ENCODE data around the gene CD300LG.
"Not testable (repeated sequence)": the region's sequence is repeated elsewhere in the genome, so short reads cannot be mapped to it uniquely, and the experiment has no call there.

Gene CD300LG

GRCh38 chr17:43832168-43832975 lies 14.6 kb upstream of the CD300LG start:
- DNase-seq (ENCODE audit: insufficient read length, low spot score) (peak; percentile 80), FAIRE-seq (no peak)
- no peak for TF ChIP-seq POLR2A (IDR thresholded peaks at IDR 0.05; ENCODE audit: low read depth, low read length)

GRCh38 chr17:43832976-43833829 lies 13.8 kb upstream of the CD300LG start, which contains the start of gene MPP3:
Gene MPP3, minus strand, starts transcription at chr17:43833146. Its CDS starts 1,240 bp downstream, at chr17:43831906.
- DNase-seq (ENCODE audit: insufficient read length, low spot score), result peak; percentile 92

GRCh38 chr17:43834106-43834505 lies 12.9 kb upstream of the CD300LG start:
- DNase-seq (ENCODE audit: insufficient read length, low spot score) (no peak), FAIRE-seq (no peak)
- TF ChIP-seq POLR2A (IDR thresholded peaks at IDR 0.05; ENCODE audit: low read depth, low read length), result no peak

More at GRCh38 chr17:43832976-43833829, 13.8 kb upstream of the CD300LG start, which contains the start of gene MPP3:
- TF ChIP-seq POLR2A (IDR thresholded peaks at IDR 0.05; ENCODE audit: low read depth, low read length), result peak; percentile 78
- no peak for FAIRE-seq

- TF ChIP-seq POLR2A (IDR thresholded peaks at IDR 0.05; ENCODE audit: low read depth, low read length), result no peak
- no peak for FAIRE-seq
- no peak for DNase-seq (ENCODE audit: insufficient read length, low spot score)
These were observed 7.3 kb upstream of the CD300LG start for GRCh38 chr17:43839670-43840108.

- no peak for TF ChIP-seq POLR2A (IDR thresholded peaks at IDR 0.05; ENCODE audit: low read depth, low read length)
- FAIRE-seq, result no peak
- DNase-seq (ENCODE audit: insufficient read length, low spot score), result no peak
These were observed 6.2 kb upstream of the CD300LG start for GRCh38 chr17:43840814-43841213.

GRCh38 chr17:43841282-43841681 lies 5.7 kb upstream of the CD300LG start:
- no peak for FAIRE-seq
- no peak for TF ChIP-seq POLR2A (IDR thresholded peaks at IDR 0.05; ENCODE audit: low read depth, low read length)
- no peak for DNase-seq (ENCODE audit: insufficient read length, low spot score)

- not testable (repeated sequence) for DNase-seq (ENCODE audit: insufficient read length, low spot score); FAIRE-seq
These were observed 4.6 kb upstream of the CD300LG start for GRCh38 chr17:43842091-43842974.

GRCh38 chr17:43842975-43843325 lies 4.0 kb upstream of the CD300LG start:
- FAIRE-seq, result no peak
- no peak for TF ChIP-seq POLR2A (IDR thresholded peaks at IDR 0.05; ENCODE audit: low read depth, low read length)
- DNase-seq (ENCODE audit: insufficient read length, low spot score), result no peak

- FAIRE-seq (no peak), DNase-seq (ENCODE audit: insufficient read length, low spot score) (no peak)
- no peak for TF ChIP-seq POLR2A (IDR thresholded peaks at IDR 0.05; ENCODE audit: low read depth, low read length)
These were observed 2.7 kb upstream of the CD300LG start for GRCh38 chr17:43844241-43844640.

- no peak for DNase-seq (ENCODE audit: insufficient read length, low spot score)
- no peak for TF ChIP-seq POLR2A (IDR thresholded peaks at IDR 0.05; ENCODE audit: low read depth, low read length)
- no peak for FAIRE-seq
These were observed 1.2 kb upstream of the CD300LG start for GRCh38 chr17:43845766-43846165.

- FAIRE-seq, result no peak
- TF ChIP-seq POLR2A (IDR thresholded peaks at IDR 0.05; ENCODE audit: low read depth, low read length), result no peak
- peak; percentile 87 for DNase-seq (ENCODE audit: insufficient read length, low spot score)
These were observed 709 bp upstream of the CD300LG start for GRCh38 chr17:43846221-43846712.

- TF ChIP-seq POLR2A (IDR thresholded peaks at IDR 0.05; ENCODE audit: low read depth, low read length), result no peak
- DNase-seq (ENCODE audit: insufficient read length, low spot score) (no peak), FAIRE-seq (no peak)
These were observed 1.6 kb downstream of the CD300LG start for GRCh38 chr17:43848601-43849000.

GRCh38 chr17:43849116-43849515 lies 2.1 kb downstream of the CD300LG start:
- no peak for TF ChIP-seq POLR2A (IDR thresholded peaks at IDR 0.05; ENCODE audit: low read depth, low read length)
- FAIRE-seq (no peak), DNase-seq (ENCODE audit: insufficient read length, low spot score) (no peak)
